Renal pelvis (tissue), 4 donors: ENCODE results near the gene EIF3A. TPM values are rescaled to one million over a fixed set of nuclear protein-coding genes. Genes with fewer than 3 reads are reported as not detected.
"Not testable (repeated sequence)": the region's sequence is repeated elsewhere in the genome, so short reads cannot be mapped to it uniquely, and the experiment has no call there.

Source experiments
- DNase-seq: peaks from one replicate; pipeline ENCODE4 v3.0.0-alpha.2; 2013
- polyA plus RNA-seq, 3 donors: library from polyadenylated mRNA; unstranded; fragments of 120-200 nt; gene quantifications; one replicate each; pipeline ENCODE4 v1.2.1, GENCODE V29; 2013; ENCODE audit not compliant: insufficient read length in 3 of 3

Gene EIF3A
- polyA plus RNA-seq, 3 donors, result 184 to 206 (median 188) TPM

DNA sequence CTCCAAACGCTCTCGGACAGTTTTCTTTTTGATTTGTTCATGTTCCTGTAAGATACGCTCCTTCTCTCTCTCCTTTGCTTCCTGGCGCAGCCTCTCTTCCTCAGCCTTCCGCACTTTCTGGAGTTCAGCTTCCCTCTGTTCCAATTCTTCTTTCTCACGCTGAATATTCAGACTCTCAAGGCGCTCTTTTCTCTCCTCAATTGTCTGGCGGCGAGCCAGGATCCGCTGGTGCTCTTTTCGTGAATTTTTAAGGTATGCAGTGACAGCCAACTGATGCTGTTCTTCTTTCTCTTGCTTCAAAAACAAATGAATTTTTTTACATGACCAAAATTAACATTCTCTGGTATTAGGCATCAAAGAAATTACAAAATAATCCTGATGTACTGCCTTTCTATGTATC is 22.6 kb downstream of the EIF3A start:
- DNase-seq, result no peak

- no peak for DNase-seq
Measured at GRCh38 chr10:119055472-119055871, 25.1 kb downstream of the EIF3A start.

- no peak for DNase-seq
Measured at GRCh38 chr10:119051775-119052174, 28.8 kb downstream of the EIF3A start.

GRCh38 chr10:119049777-119050176 is 30.8 kb downstream of the EIF3A start:
- DNase-seq, result no peak

DNA sequence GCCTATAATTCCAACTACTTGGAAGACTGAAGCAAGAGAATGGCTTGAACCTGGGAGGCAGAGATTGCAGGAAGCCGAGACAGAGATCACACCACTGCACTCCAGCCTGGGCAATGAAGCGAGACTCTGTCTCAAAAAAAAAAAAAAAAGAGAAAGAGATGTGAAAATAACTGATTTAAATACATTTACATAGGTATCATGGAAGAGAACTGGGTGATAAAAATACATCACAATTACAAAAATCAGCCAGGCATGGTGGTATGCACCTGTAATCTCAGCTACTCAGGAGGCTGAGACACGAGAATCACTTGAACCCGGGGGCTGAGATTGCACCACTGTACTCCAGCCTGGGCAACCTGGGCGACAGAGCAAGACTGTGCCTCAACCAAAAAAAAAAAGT is 31.3 kb downstream of the EIF3A start:
- no peak for DNase-seq

DNA sequence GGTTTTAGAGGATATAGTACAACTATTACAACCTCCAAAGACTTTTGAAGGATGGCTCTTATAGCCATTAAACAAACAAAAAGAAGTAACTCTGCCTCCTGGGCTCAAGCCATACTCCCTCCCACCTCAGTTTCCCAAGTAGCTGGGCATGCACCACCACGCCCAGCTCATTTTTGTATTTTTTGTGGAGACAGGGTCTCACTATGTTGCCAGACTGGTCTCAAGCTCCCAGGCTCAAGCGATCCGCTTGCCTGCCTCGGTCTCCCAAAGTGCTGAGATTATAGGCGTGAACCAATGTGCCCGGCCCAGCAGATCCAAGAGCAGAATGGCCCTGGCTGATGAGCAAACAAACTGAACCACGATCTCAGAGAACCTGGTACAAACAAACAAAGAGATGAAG is 35.1 kb downstream of the EIF3A start:
- no peak for DNase-seq

GRCh38 chr10:119042169-119042568 is 38.4 kb downstream of the EIF3A start:
- DNase-seq, result no peak

DNA sequence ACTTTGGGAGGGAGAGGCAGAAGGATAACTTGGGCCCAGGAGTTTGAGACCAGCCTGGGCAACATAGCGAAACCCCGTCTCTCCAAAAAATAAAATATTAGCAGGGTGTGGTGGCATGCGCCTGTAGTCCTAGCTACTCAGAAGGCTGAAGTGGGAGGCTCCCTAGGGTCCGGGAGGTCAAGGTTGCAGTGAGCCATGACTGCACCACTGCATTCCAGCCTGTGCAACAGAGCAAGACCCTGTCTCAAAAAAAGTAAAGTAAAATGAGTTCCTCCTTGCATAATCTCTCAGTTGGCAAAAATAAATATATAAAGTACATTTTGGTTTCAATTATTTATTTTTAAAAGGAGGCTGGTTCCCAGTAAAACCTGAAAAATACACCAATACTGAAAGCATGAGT is 39.3 kb downstream of the EIF3A start:
- peak; percentile 19 for DNase-seq

- DNase-seq, result no peak
Measured at GRCh38 chr10:119039161-119039560, 41.5 kb downstream of the EIF3A start.

- no peak for DNase-seq
Measured at GRCh38 chr10:119031496-119032059, 49.0 kb downstream of the EIF3A start.

- DNase-seq, result peak; percentile 43
Measured at GRCh38 chr10:119030421-119031250, 50.0 kb downstream of the EIF3A start.

- peak; percentile 17 for DNase-seq
Measured at GRCh38 chr10:119029613-119030420, 50.8 kb downstream of the EIF3A start, which contains the start of gene NANOS1. Gene NANOS1, plus strand, starts transcription at chr10:119029714. Its CDS starts 88 bp downstream, at chr10:119029802.

DNA sequence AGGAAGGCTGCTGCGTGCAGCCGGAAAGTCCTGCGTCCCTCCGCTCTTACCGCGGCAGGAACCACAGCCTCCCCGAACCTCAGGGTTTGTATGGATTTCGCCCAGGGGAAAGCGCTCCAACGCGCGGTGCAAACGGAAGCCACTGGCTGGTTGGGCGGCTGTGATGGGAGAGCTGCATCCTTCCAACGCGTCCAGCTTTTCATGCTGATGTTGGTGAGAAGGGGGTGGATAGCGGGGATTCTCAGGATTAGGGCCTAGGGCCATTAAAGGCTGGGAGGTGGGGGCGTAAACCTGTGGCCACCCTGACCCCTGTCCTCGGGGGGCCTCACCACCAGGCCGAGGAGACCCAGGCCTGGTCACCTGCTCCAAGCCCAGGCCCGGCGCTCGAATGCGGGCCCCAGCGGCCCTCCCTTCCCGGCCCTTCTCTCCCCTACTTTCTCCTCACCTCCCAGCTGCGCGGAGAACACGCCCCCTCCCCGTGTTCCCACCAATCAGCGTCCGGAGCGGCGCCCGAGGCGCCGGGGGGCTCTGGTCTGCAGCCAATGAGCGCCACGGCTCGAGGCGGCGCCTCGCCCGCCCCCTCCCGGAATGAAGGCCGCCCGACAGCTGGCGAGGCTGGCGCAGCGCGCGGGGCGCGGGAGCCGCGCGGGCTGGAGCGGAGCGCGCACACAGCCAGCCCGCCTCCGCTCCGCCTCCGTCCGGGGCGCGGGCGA is 51.6 kb downstream of the EIF3A start:
- DNase-seq, result peak; percentile 87

DNA sequence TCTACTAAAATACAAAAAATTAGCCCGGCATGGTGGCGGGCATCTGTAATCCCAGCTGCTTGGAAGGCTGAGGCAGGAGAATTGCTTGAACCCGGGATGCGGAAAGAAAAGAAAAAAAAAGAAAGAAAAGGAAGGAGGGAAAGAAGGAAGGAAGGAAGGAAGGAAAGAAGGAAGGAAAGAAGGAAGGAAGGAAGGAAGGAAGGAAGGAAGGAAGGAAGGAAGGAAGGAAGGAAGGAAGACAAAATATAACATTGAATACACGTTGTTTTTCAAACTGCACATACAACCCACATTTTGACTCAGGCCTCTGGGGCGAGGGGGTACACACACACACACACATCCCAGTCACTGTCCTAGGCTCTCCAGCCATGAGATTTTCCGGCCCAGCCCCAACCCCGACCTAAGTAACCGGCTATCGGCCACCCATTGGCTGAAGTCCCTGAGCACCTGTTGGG is 52.1 kb downstream of the EIF3A start:
- DNase-seq, result not testable (repeated sequence)

DNA sequence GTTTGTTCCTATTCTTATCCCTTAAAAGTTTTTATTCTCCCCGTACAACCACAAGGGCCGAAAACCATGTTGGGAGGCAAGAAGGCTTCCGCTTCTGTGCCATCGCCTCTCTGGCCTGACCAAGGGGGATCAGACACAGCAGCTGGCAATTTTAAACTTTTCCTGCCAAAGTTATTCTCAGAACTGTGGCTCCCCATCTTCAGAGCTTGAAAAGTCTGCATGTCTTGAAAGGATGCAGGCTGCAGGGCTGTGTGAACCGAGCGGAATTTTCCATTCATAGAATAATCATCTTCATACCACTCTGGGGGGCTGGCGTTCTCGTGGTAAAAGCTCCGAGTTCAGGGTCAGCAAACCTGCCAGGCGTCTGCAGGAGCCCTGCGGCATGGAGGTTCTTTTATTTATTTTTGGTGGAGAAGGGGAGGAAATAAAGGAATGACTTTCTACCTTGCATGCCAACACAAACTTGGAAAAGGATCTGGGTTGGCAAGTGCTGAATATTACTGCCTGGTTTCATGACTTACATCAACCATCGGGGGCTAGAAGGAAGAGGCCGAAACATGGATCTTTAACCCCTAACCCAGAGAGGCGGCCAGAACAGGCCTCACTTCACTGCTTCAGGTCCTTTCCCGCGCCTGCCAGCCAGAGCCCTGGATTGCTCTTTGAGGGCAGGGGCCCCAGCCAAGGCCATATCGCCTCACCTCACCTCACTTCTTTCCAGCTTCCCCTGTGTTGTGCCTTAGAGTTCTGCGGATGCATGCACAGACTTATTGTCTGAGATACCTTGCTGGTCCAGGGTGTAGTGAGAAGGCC is 54.1 kb downstream of the EIF3A start:
- no peak for DNase-seq

DNA sequence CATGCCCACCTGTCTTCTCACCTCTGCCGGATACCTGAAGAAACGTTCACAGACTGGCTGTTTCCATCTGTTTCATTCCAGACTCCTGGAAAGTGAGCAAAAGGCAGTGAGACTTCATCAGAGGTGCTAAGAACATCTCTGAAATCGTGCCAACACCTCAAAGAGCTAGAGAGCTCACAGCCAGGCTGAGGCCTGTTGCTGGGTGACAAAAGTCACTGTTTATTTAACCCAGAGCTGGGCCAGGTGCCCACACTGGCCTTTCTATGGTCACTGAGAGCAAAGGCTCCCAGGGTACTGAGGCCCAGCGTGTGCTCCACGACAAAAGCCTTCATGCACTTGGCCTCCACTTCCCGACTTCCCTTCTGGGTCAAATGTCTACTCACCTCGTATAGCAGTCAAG is 54.8 kb downstream of the EIF3A start:
- no peak for DNase-seq

DNA sequence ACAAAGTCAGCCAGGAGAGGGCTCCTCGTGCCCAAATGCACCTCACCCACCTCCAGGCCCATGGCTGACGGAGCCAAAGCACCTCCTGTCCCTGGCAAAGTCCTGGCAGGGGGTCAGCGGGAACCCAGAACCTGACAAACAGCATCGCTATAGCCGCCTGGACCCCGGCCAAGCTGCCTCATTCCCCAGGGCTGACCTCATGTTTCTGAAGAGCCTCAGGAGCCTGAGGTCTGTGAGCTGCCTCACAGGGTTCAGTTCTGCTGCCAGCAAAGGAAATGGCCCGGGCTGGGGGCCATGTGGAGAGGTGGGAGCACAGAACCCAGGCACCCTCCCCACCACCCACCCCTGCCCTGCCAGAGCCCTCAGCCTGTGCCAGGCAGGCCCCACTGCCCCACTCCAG is 55.3 kb downstream of the EIF3A start:
- peak; percentile 19 for DNase-seq

- no peak for DNase-seq
Measured at GRCh38 chr10:119024882-119025281, 55.7 kb downstream of the EIF3A start.

DNA sequence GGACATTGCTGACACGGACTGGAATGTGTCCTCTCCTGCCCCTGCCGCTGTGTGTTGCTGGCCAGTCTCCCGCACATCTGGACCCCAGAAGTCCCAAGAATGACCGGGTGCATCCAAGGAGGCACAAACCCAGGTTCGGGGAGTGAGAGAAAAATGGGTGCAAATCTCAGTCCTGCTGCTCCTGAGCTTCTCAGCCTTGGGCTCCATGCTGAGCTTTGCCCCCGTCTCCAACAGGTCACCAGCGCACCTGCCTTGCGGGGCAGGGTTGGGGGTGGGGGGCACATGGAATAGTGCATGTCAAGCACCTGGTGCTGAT is 57.1 kb downstream of the EIF3A start:
- DNase-seq, result no peak

DNA sequence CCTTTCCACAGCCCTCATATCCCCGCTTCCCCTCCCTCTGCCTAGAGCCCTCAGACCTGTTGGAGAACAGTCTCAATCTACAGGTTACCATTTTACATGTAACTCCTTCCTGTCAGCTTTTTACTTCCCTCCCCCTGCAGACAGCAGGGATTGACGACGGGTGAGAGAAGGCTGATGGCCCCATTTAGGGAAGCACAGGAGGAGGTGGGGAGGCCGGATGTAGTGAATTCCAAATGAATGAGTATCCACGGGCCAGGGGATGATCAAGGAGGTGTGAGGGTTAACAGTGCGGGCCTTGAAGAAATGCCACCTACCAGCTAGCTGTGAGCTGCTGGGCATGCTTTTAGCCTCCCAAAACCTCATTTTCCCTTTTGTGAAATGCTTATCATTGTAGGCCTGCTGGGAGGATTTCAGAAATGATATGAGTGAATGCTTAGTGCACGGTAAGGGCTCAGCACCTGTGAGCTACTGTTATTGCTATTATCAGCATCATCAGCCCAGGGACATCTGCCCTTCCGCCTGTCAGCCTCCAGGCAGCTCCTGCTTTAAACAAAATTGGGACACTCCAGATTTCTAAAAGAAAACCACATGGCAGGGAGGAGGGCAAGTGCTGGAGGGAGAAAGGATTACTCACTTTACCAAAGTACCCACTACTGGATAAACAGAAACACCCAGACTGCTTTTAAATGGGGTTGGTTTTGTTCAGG is 57.6 kb downstream of the EIF3A start:
- DNase-seq, result no peak

DNA sequence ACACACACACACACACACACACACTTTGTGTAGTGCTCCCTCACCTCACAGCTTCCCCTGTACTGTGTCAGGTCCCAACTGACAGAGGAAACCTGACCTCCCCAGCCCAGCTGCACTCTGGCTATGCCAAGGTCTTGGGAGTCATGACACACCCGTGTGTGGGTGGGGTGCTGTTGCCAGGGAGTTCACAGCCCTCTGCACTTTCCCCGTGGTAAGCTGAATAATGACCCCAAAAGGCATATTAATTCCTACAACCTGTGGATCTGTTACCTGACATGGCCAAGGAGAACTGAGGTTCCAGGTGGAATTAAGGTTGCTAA is 60.0 kb downstream of the EIF3A start:
- DNase-seq, result no peak
